ENCODE results near the gene HEG1. TPM values are rescaled to one million over a fixed set of nuclear protein-coding genes. Genes with fewer than 3 reads are reported as not detected.

The HEG1 gene
- total and polyA plus RNA-seq, 2 donors (not counting 3 experiments of a cell fraction or from before 2014, with no cell fraction given), result 50.1 to 106 TPM

DNA sequence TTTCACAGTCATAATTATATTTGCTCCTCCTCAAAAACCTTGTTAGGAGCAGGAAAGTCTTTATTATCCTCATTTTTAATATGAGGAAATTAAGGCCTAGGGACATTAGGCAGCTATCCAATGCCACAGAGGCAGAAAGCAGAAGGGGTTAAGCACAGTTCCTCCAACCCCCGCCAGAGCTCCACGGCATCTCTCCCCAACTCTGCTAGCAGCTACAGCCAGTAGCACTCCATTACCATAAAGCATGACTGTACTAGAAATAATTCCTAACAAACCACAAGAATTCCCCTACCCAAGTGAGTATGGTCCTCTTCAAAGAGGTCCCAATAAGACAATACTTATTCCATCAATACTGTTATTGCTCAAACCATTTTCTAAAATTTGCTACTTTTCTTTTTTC lies 9.8 kb downstream of the HEG1 start:
- no peaks in the 10 kb centered on the region for H4K20me1 ChIP-seq (replicated peaks; ENCODE audit: control insufficient read depth, extremely low read depth, insufficient read depth, low read length)
- TF ChIP-seq GATA2 (IDR thresholded peaks at IDR 0.05; ENCODE audit: insufficient read depth, insufficient read length, low read depth, low read length), result no peak
- TF ChIP-seq POLR2AphosphoS5 (IDR thresholded peaks at IDR 0.05; ENCODE audit: insufficient read depth, low read depth, low read length), result no peak
- TF ChIP-seq MYC (IDR thresholded peaks at IDR 0.05; ENCODE audit: low read depth, low read length), result no peak
- no peak for TF ChIP-seq POLR2A (IDR thresholded peaks at IDR 0.05; ENCODE audit: low read depth, low read length)
- no peak for TF ChIP-seq FOS (IDR thresholded peaks at IDR 0.05; ENCODE audit: borderline replicate concordance, insufficient read depth, low read length)
- intact Hi-C loops (cut with micrococcal nuclease), result no loop called here
- H3K9me1 ChIP-seq (replicated peaks; ENCODE audit: control insufficient read depth, extremely low read depth, insufficient read depth, low read length), result no peaks in the 10 kb centered on the region
- no peak for DNase-seq (ENCODE audit: low read depth, low spot score)
- peaks cover 69% of the 10 kb centered on the region for H3K79me2 ChIP-seq (ENCODE audit: control insufficient read depth, insufficient read depth, low read length)
- H3K9ac ChIP-seq (replicated peaks; ENCODE audit: extremely low read depth, insufficient read depth, low read length), result no peak overlapping the region
- H2AFZ ChIP-seq (ENCODE audit: low read depth, low read length), result no peak overlapping the region
- FAIRE-seq, result no peak
- dilution Hi-C loops (cut with MboI; ENCODE audit: extremely low pct_ligation_motif_present, low sequenced_read_pairs), result no loop called here
- peaks cover 0 to 2% of the 10 kb centered on the region in 2 experiments for H3K36me3 ChIP-seq (ENCODE audit: control insufficient read depth in 2 of 2, extremely low read depth in 1 of 2, insufficient read depth in 2 of 2, low read length in 2 of 2)
- CTCF ChIA-PET, result interaction anchor here (1.2 kb wide), 1 partner anchor 13 kb away, joined by 7 read pairs; no protein-coding TSS in a partner anchor
- H3K4me1 ChIP-seq (ENCODE audit: control insufficient read depth, extremely low read depth, insufficient read depth, low read length), result peaks cover 36% of the 10 kb centered on the region
- H3K27ac ChIP-seq (ENCODE audit: insufficient read depth, low read depth, low read length), result no peak overlapping the region
- H3K4me3 ChIP-seq (replicated peaks in 1 of 3; ENCODE audit: insufficient read depth in 1 of 3, low read depth in 1 of 3, low read length in 3 of 3), result no peak overlapping the region
- H3K27me3 ChIP-seq (ENCODE audit: control insufficient read depth in 2 of 2, insufficient read depth in 2 of 2, low read length in 2 of 2), result no peaks in the 10 kb centered on the region
- BruUV-seq (replicated peaks), result no TSS peak
- H3K4me2 ChIP-seq (ENCODE audit: insufficient read depth, low read length), result no peak overlapping the region
- POLR2A ChIA-PET, result interaction anchor here (1.5 kb wide), 1 partner anchor 8 kb away, joined by 3 read pairs; no protein-coding TSS in a partner anchor
- H3K9me3 ChIP-seq (replicated peaks; ENCODE audit: control insufficient read depth, insufficient read depth, low read length), result no peaks in the 10 kb centered on the region

DNA sequence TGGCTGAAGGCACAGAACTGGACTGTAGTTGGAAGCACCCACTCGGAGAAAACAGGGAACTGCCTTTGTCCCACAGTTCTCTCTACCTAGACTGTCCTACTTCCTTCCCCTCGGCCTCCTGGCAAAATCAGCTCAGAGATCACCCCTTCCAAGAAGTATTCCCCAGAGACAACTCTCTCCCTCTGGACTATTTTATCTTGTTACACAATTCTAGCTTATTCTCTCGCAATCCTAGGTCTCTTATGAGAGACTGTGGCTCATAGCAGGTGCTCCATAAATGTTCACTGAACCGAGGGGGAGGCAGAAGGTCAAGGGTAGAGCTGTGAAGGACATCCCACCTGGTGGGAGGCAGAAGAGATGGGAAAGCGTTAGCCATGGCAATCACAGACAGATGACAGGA lies 10.6 kb downstream of the HEG1 start:
- no peaks in the 10 kb centered on the region for H3K9me3 ChIP-seq (replicated peaks; ENCODE audit: control insufficient read depth, insufficient read depth, low read length)
- H3K4me3 ChIP-seq (replicated peaks in 1 of 3; ENCODE audit: insufficient read depth in 1 of 3, low read depth in 1 of 3, low read length in 3 of 3), result no peak overlapping the region
- H4K20me1 ChIP-seq (replicated peaks; ENCODE audit: control insufficient read depth, extremely low read depth, insufficient read depth, low read length), result no peaks in the 10 kb centered on the region
- intact Hi-C loops (cut with micrococcal nuclease), result no loop called here
- POLR2A ChIA-PET, result interaction anchor here (1.5 to 1.9 kb wide), 2 partner anchors 7 to 9 kb away, joined by 3 to 4 read pairs; no protein-coding TSS in a partner anchor
- CTCF ChIA-PET, result interaction anchor here (0.8 to 1.5 kb wide), 4 partner anchors 9 to 13 kb away, joined by 3 to 7 read pairs (median 4); no protein-coding TSS in a partner anchor
- H3K4me2 ChIP-seq (ENCODE audit: insufficient read depth, low read length), result peak overlapping the region; percentile 74
- DNase-seq (ENCODE audit: low read depth, low spot score), result no peak
- peaks cover 0 to 2% of the 10 kb centered on the region in 2 experiments for H3K36me3 ChIP-seq (ENCODE audit: control insufficient read depth in 2 of 2, extremely low read depth in 1 of 2, insufficient read depth in 2 of 2, low read length in 2 of 2)
- H3K27me3 ChIP-seq (ENCODE audit: control insufficient read depth in 2 of 2, insufficient read depth in 2 of 2, low read length in 2 of 2), result no peaks in the 10 kb centered on the region
- H3K9me1 ChIP-seq (replicated peaks; ENCODE audit: control insufficient read depth, extremely low read depth, insufficient read depth, low read length), result no peaks in the 10 kb centered on the region
- H3K27ac ChIP-seq (ENCODE audit: insufficient read depth, low read depth, low read length), result no peak overlapping the region
- no TSS peak for BruUV-seq (replicated peaks)
- H2AFZ ChIP-seq (ENCODE audit: low read depth, low read length), result no peak overlapping the region
- H3K4me1 ChIP-seq (ENCODE audit: control insufficient read depth, extremely low read depth, insufficient read depth, low read length), result peaks cover 42% of the 10 kb centered on the region
- H3K9ac ChIP-seq (replicated peaks; ENCODE audit: extremely low read depth, insufficient read depth, low read length), result no peak overlapping the region
- TF ChIP-seq EZH2 (IDR thresholded peaks at IDR 0.05; ENCODE audit: borderline replicate concordance, low read depth, low read length, severe bottlenecking) (no peak), JUN (IDR thresholded peaks at IDR 0.05; ENCODE audit: borderline replicate concordance, insufficient read depth, insufficient read length, low read depth) (no peak), GATA2 (IDR thresholded peaks at IDR 0.05; ENCODE audit: insufficient read depth, insufficient read length, low read depth, low read length) (no peak), POLR2A (IDR thresholded peaks at IDR 0.05; ENCODE audit: low read depth, low read length) (no peak), POLR2AphosphoS5 (IDR thresholded peaks at IDR 0.05; ENCODE audit: insufficient read depth, low read depth, low read length) (no peak), FOS (IDR thresholded peaks at IDR 0.05; ENCODE audit: borderline replicate concordance, insufficient read depth, low read length) (no peak), MYC (IDR thresholded peaks at IDR 0.05; ENCODE audit: low read depth, low read length) (no peak)
- TF ChIP-seq, protein P1, sequence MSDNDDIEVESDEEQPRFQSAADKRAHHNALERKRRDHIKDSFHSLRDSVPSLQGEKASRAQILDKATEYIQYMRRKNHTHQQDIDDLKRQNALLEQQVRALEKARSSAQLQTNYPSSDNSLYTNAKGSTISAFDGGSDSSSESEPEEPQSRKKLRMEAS (IDR thresholded peaks at IDR 0.05; ENCODE audit: insufficient read depth, insufficient read length), result no peak
- dilution Hi-C loops (cut with MboI; ENCODE audit: extremely low pct_ligation_motif_present, low sequenced_read_pairs), result no loop called here
- H3K79me2 ChIP-seq (ENCODE audit: control insufficient read depth, insufficient read depth, low read length), result peaks cover 68% of the 10 kb centered on the region
- no peak for FAIRE-seq
